Measurements from ENCODE around the gene USP15.

Gene USP15

GRCh38 chr12:62370189-62370588 is 110.0 kb downstream of the USP15 start:
- peaks cover 65% of the 10 kb centered on the region for H3K4me1 Mint-ChIP-seq (ENCODE audit: low read depth)
- peaks cover 76% of the 10 kb centered on the region for H3K36me3 Mint-ChIP-seq (ENCODE audit: low read depth)

GRCh38 chr12:62371661-62372060 is 111.5 kb downstream of the USP15 start:
- Mint-ChIP-seq H3K4me1 (ENCODE audit: low read depth) (peaks cover 58% of the 10 kb centered on the region), H3K27ac (no peak overlapping the region), H3K27me3 (no peaks in the 10 kb centered on the region)

More at GRCh38 chr12:62370189-62370588, 110.0 kb downstream of the USP15 start:
- no peak for DNase-seq
- Mint-ChIP-seq H3K27me3 (no peaks in the 10 kb centered on the region), H3K9me3 (peaks cover 3% of the 10 kb centered on the region), H3K27ac (no peak overlapping the region), H3K4me3 (no peak overlapping the region)

DNA sequence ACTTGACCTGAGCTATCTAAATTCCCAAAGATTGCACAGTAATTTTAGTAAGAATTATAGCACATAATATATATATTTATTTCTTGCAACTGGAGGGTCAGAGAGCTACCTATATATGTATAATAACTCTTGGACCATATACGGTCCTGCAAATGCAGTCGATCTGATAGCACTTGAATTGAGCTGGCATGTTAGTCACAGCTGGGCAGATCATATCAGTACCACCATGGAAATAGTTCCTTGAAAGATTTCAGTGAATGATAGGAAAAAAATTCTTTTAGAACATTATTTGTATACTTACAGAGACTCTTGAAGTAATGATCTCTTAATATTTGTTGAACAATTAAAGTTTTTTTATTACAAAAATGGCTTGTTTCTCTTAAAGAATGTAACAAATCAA is 111.9 kb downstream of the USP15 start:
- Mint-ChIP-seq H3K36me3 (ENCODE audit: low read depth) (peaks cover 70% of the 10 kb centered on the region), H3K4me1 (ENCODE audit: low read depth) (peaks cover 55% of the 10 kb centered on the region), H3K27ac (no peak overlapping the region), H3K27me3 (no peaks in the 10 kb centered on the region), H3K9me3 (no peaks in the 10 kb centered on the region), H3K4me3 (no peak overlapping the region)
- DNase-seq: no peak

More at GRCh38 chr12:62371661-62372060, 111.5 kb downstream of the USP15 start:
- Mint-ChIP-seq H3K36me3 (ENCODE audit: low read depth) (peaks cover 72% of the 10 kb centered on the region), H3K4me3 (no peak overlapping the region), H3K9me3 (no peaks in the 10 kb centered on the region)
- no peak for DNase-seq

DNA sequence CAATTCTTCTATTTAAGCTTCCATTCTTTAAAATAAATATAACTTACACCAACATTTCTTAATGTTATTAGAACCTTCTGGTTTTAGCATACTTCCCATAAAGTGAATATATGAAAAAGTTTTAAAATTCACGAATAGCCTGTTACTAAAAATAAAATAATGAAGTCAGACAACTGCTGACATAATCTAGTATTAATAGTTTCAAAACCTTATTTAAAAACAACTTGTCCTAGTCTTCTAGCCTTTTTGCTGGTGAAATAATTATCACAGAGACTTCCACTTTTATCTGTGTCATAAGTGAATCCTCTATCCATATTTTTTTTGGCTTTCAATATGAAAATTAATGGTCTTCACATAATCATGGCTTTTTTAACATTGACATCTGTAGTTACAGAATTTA is 112.6 kb downstream of the USP15 start:
- Mint-ChIP-seq H3K4me3 (no peak overlapping the region), H3K27ac (no peak overlapping the region), H3K9me3 (no peaks in the 10 kb centered on the region), H3K4me1 (ENCODE audit: low read depth) (peaks cover 50% of the 10 kb centered on the region), H3K36me3 (ENCODE audit: low read depth) (peaks cover 72% of the 10 kb centered on the region), H3K27me3 (no peaks in the 10 kb centered on the region)
- DNase-seq: no peak

- Mint-ChIP-seq H3K27me3 (no peaks in the 10 kb centered on the region), H3K27ac (no peak overlapping the region), H3K36me3 (ENCODE audit: low read depth) (peaks cover 63% of the 10 kb centered on the region), H3K4me3 (no peak overlapping the region), H3K4me1 (ENCODE audit: low read depth) (peaks cover 44% of the 10 kb centered on the region), H3K9me3 (no peaks in the 10 kb centered on the region)
- DNase-seq: no peak
Measured at GRCh38 chr12:62375603-62376002, 115.4 kb downstream of the USP15 start.

DNA sequence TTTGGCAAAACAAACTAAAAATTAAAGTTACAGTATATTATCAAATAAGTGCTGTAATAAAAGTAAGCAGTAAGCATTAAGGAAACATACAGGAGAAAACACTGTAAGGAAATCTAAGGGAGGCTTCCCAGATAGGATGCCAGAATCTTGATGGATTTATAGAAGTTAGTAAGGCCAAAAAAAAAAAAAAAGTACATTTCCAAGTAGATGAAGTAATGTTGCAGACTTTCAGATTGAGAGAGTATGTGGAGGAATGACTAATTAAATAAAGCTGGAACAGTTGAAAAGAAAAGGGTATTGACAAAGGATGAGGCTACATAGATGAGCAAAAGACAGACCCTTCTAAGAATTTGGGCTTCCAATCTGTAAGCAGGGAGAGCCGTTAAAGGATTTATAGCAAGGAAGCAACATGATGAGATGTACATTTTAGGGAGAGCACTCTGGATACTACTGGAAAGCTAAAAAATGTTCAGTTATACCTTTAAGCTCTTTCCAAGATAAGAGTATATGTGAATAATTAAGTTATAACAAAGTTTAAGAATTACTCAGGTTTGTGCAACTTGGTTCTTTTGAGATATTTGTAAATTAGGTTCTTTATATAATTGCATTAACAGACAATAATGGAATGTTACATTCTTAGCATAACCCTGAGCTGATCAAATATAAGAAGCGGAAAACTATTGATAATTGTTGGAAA is 119.0 kb downstream of the USP15 start:
- Mint-ChIP-seq H3K27me3 (no peaks in the 10 kb centered on the region), H3K27ac (peak overlapping the region; percentile 70), H3K4me1 (ENCODE audit: low read depth) (peaks cover 32% of the 10 kb centered on the region), H3K9me3 (no peaks in the 10 kb centered on the region), H3K36me3 (ENCODE audit: low read depth) (peaks cover 70% of the 10 kb centered on the region), H3K4me3 (no peak overlapping the region)
- no peak for DNase-seq

DNA sequence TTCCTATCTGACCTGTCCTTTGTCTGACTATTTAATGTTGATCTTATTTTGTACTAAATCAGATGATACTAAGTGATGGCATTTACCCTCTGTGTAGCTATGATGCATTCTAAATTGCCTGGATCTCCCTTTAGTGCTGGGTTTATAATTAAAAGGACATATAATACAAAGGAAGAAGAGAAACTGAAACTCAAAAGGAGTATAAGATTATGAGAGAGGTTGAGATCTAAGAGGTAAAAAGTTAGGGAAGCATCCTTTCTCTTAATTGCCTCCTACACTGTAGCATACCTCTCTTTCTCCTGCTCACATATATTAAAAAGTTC is 119.5 kb downstream of the USP15 start:
- Mint-ChIP-seq H3K4me1 (ENCODE audit: low read depth) (peaks cover 28% of the 10 kb centered on the region), H3K27me3 (no peaks in the 10 kb centered on the region), H3K9me3 (no peaks in the 10 kb centered on the region), H3K4me3 (no peak overlapping the region), H3K36me3 (ENCODE audit: low read depth) (peaks cover 65% of the 10 kb centered on the region), H3K27ac (no peak overlapping the region)
- no peak for DNase-seq

- peak overlapping the region; percentile 27 for H3K27ac Mint-ChIP-seq
- H3K9me3 Mint-ChIP-seq: no peaks in the 10 kb centered on the region
- DNase-seq: no peak
- H3K36me3 Mint-ChIP-seq (ENCODE audit: low read depth): peaks cover 44% of the 10 kb centered on the region
- peaks cover 20% of the 10 kb centered on the region for H3K4me1 Mint-ChIP-seq (ENCODE audit: low read depth)
- H3K4me3 Mint-ChIP-seq: no peak overlapping the region
- H3K27me3 Mint-ChIP-seq: no peaks in the 10 kb centered on the region
Measured at GRCh38 chr12:62382526-62382925, 122.3 kb downstream of the USP15 start.

GRCh38 chr12:62396750-62397149 is 136.5 kb downstream of the USP15 start:
- Mint-ChIP-seq H3K27ac (no peak overlapping the region), H3K27me3 (no peaks in the 10 kb centered on the region), H3K9me3 (no peaks in the 10 kb centered on the region), H3K4me3 (no peak overlapping the region), H3K4me1 (ENCODE audit: low read depth) (peaks cover 12% of the 10 kb centered on the region), H3K36me3 (ENCODE audit: low read depth) (peaks cover 90% of the 10 kb centered on the region)
- no peak for DNase-seq

DNA sequence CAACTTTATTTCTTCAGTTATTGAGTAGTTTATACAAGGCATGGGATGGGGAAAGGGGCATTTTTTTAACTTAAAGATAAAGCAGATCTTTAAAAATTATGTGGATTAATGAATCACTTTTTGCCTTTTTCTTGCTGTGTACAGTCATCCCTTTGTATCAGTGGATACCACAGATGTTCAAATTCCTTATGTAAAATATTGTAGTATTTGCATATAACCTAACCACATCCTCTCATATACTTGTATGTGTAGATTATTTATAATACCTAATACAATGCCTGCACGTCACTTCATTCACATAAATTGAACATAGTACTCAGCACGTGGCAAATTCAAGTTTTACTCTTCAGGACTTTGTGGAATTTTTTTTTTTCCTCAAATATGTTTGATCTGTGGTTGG is 139.9 kb downstream of the USP15 start:
- H3K4me3 Mint-ChIP-seq: no peak overlapping the region
- H3K27me3 Mint-ChIP-seq: no peaks in the 10 kb centered on the region
- peaks cover 30% of the 10 kb centered on the region for H3K4me1 Mint-ChIP-seq (ENCODE audit: low read depth)
- peaks cover 89% of the 10 kb centered on the region for H3K36me3 Mint-ChIP-seq (ENCODE audit: low read depth)
- no peak for DNase-seq
- H3K27ac Mint-ChIP-seq: no peak overlapping the region
- no peaks in the 10 kb centered on the region for H3K9me3 Mint-ChIP-seq

DNA sequence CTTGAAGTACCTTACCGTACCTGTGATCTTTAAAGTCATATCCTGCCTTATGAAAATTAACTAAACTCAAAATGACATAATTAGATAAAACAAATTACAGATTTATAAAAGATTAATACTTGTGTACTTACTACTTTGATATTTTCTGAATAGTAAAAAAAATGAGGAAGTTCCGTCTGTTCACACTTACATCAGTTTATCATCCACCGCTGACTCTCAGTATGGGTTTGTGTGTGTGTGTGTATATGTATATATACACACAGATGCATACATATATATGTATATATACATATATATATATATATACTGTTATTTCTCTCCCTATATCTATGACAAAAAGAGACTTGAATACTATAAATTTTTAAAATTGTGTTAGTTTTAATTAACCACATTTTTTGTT is 141.4 kb downstream of the USP15 start:
- no peak overlapping the region for H3K4me3 Mint-ChIP-seq
- H3K9me3 Mint-ChIP-seq: no peaks in the 10 kb centered on the region
- H3K4me1 Mint-ChIP-seq (ENCODE audit: low read depth): peaks cover 30% of the 10 kb centered on the region
- DNase-seq: no peak
- no peaks in the 10 kb centered on the region for H3K27me3 Mint-ChIP-seq
- H3K36me3 Mint-ChIP-seq (ENCODE audit: low read depth): peaks cover 85% of the 10 kb centered on the region
- H3K27ac Mint-ChIP-seq: no peak overlapping the region

DNA sequence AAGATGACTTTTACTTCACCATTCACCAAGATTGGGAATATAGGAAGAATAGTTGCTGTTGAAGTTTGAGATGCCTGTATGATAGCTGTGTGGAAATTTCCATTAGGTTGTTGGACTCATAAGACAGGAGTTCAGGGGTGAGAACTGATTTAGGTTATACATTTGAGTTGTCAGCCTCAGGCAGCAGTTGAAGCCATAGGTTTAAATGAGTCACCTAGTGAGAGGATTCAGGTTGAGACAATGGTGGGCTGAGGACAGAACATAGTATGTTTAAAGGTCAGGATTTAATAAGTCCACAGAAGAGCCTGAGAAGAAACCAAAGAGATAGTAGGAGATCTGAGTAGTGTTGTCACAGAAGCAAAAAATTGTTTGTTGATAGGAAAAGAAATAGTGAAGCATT is 142.8 kb downstream of the USP15 start:
- H3K27ac Mint-ChIP-seq: peak overlapping the region; percentile 61
- peaks cover 27% of the 10 kb centered on the region for H3K4me1 Mint-ChIP-seq (ENCODE audit: low read depth)
- no peaks in the 10 kb centered on the region for H3K9me3 Mint-ChIP-seq

DNA sequence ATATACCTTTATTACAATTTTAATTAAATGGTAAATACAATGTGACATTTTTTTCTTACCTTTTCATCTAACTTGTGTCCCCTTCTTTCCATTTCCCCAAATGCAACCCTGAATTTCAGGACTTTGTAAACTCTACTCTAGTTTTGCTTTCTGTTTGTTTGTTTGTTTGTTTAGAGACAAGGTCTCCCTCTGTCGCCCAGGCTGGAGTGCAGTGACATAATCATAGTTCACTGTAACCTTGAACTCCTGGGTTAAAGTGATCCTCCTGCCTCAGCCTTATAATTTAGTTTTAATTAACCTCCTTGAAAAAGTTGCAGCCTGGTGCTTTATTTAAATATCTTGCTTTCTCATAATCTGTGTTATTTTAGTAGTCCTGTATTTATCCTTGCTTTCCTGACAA is 147.4 kb downstream of the USP15 start:
- no peak for DNase-seq
- Mint-ChIP-seq H3K4me1 (ENCODE audit: low read depth) (peaks cover 13% of the 10 kb centered on the region), H3K4me3 (no peak overlapping the region), H3K27ac (peak overlapping the region; percentile 54), H3K27me3 (no peaks in the 10 kb centered on the region), H3K36me3 (ENCODE audit: low read depth) (peaks cover 68% of the 10 kb centered on the region), H3K9me3 (no peaks in the 10 kb centered on the region)

More for the DNA sequence above, 142.8 kb downstream of the USP15 start:
- no peak for DNase-seq
- Mint-ChIP-seq H3K36me3 (ENCODE audit: low read depth) (peaks cover 86% of the 10 kb centered on the region), H3K4me3 (no peak overlapping the region), H3K27me3 (no peaks in the 10 kb centered on the region)

DNA sequence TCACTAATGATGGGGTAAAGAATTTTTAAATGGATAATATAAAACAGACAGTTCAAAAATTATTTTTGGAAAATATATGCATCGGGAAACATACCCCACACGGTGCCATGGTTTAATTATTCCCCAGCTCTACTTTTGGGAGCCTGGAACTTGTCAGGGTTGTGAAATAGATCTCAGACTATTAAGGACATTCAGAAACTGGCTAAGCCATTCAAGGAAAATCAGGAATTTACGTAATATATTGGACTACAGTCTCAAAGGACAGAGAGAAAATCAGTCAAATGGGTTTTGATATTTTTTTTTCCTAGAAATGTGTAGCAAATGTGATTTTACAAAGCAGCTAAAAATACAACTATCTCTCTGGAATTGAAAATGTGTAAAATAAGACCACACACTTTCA is 148.9 kb downstream of the USP15 start:
- DNase-seq: no peak
- H3K36me3 Mint-ChIP-seq (ENCODE audit: low read depth): peaks cover 61% of the 10 kb centered on the region
- no peak overlapping the region for H3K4me3 Mint-ChIP-seq
- H3K9me3 Mint-ChIP-seq: no peaks in the 10 kb centered on the region
- peaks cover 1% of the 10 kb centered on the region for H3K4me1 Mint-ChIP-seq (ENCODE audit: low read depth)
- no peak overlapping the region for H3K27ac Mint-ChIP-seq
- H3K27me3 Mint-ChIP-seq: no peaks in the 10 kb centered on the region

DNA sequence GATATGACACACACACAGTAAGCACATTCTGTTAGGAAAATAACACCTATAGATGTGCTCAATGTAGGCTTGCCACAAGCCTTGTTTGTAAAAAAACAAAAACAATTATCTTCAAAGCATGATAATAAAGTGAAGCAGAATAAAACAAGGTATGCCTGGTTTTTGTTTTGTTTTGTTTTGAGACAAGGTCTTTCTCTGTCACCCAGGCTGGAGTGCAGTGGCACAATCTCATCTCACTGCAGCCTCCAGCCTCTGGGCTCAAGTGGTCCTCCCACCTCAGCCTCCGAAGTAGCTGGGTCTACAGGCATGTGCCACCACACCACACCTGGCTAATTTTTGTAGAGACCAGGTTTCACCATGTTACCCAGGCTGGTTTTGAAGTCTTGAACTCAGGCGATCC is 154.0 kb downstream of the USP15 start:
- Mint-ChIP-seq H3K36me3 (ENCODE audit: low read depth) (peaks cover 24% of the 10 kb centered on the region), H3K27me3 (no peaks in the 10 kb centered on the region), H3K27ac (no peak overlapping the region), H3K4me1 (ENCODE audit: low read depth) (peaks cover 1% of the 10 kb centered on the region), H3K4me3 (no peak overlapping the region), H3K9me3 (peaks cover under 1% of the 10 kb centered on the region)
- no peak for DNase-seq

DNA sequence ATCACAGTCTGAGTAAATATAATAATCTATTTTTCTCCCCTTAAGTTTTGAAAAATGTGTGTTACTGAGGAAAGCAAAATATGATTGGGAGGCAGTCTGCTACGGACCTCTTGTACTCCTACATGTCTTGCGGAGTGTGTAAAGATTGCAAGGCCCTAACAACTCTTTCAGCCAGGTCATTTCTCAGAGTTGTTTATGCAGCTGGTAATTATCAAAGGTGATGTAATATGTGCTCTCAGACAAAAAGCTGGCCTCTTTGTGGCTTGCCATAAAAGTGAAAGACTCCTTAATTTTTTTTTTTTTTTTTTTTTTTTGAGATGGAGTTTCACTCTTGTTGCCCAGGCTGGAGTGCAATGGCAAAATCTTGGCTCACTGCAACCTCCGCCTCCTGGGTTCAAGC is 165.9 kb downstream of the USP15 start:
- Mint-ChIP-seq H3K27ac (no peak overlapping the region), H3K27me3 (peaks cover 13% of the 10 kb centered on the region), H3K4me1 (ENCODE audit: low read depth) (no peaks in the 10 kb centered on the region), H3K9me3 (peaks cover 40% of the 10 kb centered on the region), H3K4me3 (no peak overlapping the region), H3K36me3 (ENCODE audit: low read depth) (peaks cover 7% of the 10 kb centered on the region)
- no peak for DNase-seq

Measured in activated T-cell treated with anti-CD3 and anti-CD28 coated beads, Interleukin-2, amount 50 U/mL, for 24 hours (primary cell).